HepG2 (cell line): ENCODE measurements around the gene UST. TPM values are rescaled to one million over a fixed set of nuclear protein-coding genes. Genes with fewer than 3 reads are reported as not detected.
A peak's percentile ranks its signal among the peaks of the same experiment; 100 is the strongest.

Experiments used
- ATAC-seq: fragments of 200-7000 bp; cut with Tn5 transposase; 3 replicates; pipeline ENCODE4 v1.9.1; 2020; ENCODE audit warnings: mild to moderate bottlenecking, moderate library complexity
- BruUV-seq: library from RNA; stranded (reverse); fragments of 400-500 nt; replicated peaks from 2 replicates; lab custom pipeline; 2021; lab: Mats Ljungman, UMichigan
- CTCF ChIA-PET: fragments of 300-600 bp; formaldehyde crosslinking; extraction: SDS; loops from one replicate; lab custom pipeline; 2021; ENCODE audit warnings: low total read pairs, inconsistent platforms, low intra/inter-chr PET ratio; lab: Yijun Ruan, JAX
- POLR2A ChIA-PET: fragments of 350-600 bp; sonication (Branson Sonifier 250); formaldehyde crosslinking; loops from one replicate; lab custom pipeline; 2020; ENCODE audit warnings: antibody characterized with exemption, inconsistent platforms; lab: Yijun Ruan, JAX
- DNase-seq: peaks from one replicate; pipeline ENCODE4 v3.0.0-alpha.2; 2015; ENCODE audit warnings: low spot score
- FAIRE-seq: peaks from 3 replicates; lab custom pipeline; 2011; peaks lifted over from hg19 to GRCh38; lab: Jason Lieb, UNC
- H2AFZ ChIP-seq: one replicate; pipeline ENCODE4 v1.6.1; 2011; ENCODE audit warnings: low read length, inconsistent platforms
- H3K27ac ChIP-seq: fragments of 300-600 bp; 3 replicates; pipeline ENCODE4 v1.8.0; 2011; ENCODE audit warnings: mixed run types, mild to moderate bottlenecking, mixed read lengths, low read length, inconsistent platforms; ENCODE audit not compliant: insufficient read depth; ENCODE audit errors: extremely low read length
- H3K27me3 ChIP-seq, 2 experiments: fragments of 200-600 bp in 1 of 2; 2 replicates in 1 of 2; 3 replicates in 1 of 2; pipeline versions ENCODE4 v1.6.0 to v1.8.0; 2011; ENCODE audit warnings: low read length in 2 of 2, mild to moderate bottlenecking in 2 of 2, moderate library complexity in 2 of 2, inconsistent platforms in 1 of 2; ENCODE audit not compliant: insufficient read depth in 2 of 2, control insufficient read depth in 1 of 2
- H3K36me3 ChIP-seq, 2 experiments: fragments of 200-600 bp in 1 of 2; replicated peaks in 1 of 2; 2 replicates in 1 of 2; 3 replicates in 1 of 2; pipeline versions ENCODE4 v1.5.1 to v1.8.0; 2011; ENCODE audit warnings: low read length in 2 of 2, inconsistent platforms in 1 of 2; ENCODE audit not compliant: insufficient read depth in 2 of 2, control insufficient read depth in 1 of 2
- H3K4me1 ChIP-seq: 2 replicates; pipeline ENCODE4 v1.5.1; 2012; ENCODE audit warnings: low read length, inconsistent platforms; ENCODE audit not compliant: insufficient read depth
- H3K4me2 ChIP-seq: 2 replicates; pipeline ENCODE4 v1.6.0; 2011; ENCODE audit warnings: low read depth, low read length, inconsistent platforms
- H3K4me3 ChIP-seq, 3 experiments: fragments of 200-600 bp in 1 of 3; sonication (generic), shearing (Covaris generic) in 1 of 3; replicated peaks in 1 of 3; 2 replicates each; pipeline ENCODE4 v1.5.1; 2011 to 2016; ENCODE audit warnings: low read length in 3 of 3, inconsistent platforms in 2 of 3, low read depth in 2 of 3, mild to moderate bottlenecking in 2 of 3, control low read depth in 1 of 3, mixed read lengths in 1 of 3; ENCODE audit not compliant: insufficient read depth in 1 of 3
- H3K79me2 ChIP-seq: one replicate; pipeline ENCODE4 v1.6.1; 2011; ENCODE audit warnings: low read length, inconsistent platforms; ENCODE audit not compliant: insufficient read depth
- H3K9ac ChIP-seq: 2 replicates; pipeline ENCODE4 v1.6.0; 2011; ENCODE audit warnings: mild to moderate bottlenecking, low read depth, low read length, inconsistent platforms; ENCODE audit not compliant: insufficient read depth
- H3K9me3 ChIP-seq: 2 replicates; pipeline ENCODE4 v1.5.1; 2012; ENCODE audit warnings: mild to moderate bottlenecking, low read length
- H4K20me1 ChIP-seq: 2 replicates; pipeline ENCODE4 v1.6.0; 2011; ENCODE audit warnings: inconsistent platforms, mild to moderate bottlenecking, low read length, moderate library complexity; ENCODE audit not compliant: insufficient read depth
- ATF7 ChIP-seq, 2 experiments: fragments of 450-650 bp in 1 of 2; sonication (generic) in 1 of 2; formaldehyde crosslinking in 1 of 2; IDR thresholded peaks; 2 replicates each; pipeline versions ENCODE4 v1.4.0 to v1.6.1; 2016 to 2020; ENCODE audit warnings: antibody characterized with exemption in 1 of 2, mild to moderate bottlenecking in 1 of 2, missing genetic modification reagents in 1 of 2
- CENPT ChIP-seq: sonication (generic); formaldehyde crosslinking; IDR thresholded peaks from 2 replicates; pipeline ENCODE4 v1.8.0; 2022; ENCODE audit warnings: low read depth, mild to moderate bottlenecking, moderate library complexity, missing genetic modification reagents
- CHD2 ChIP-seq: IDR thresholded peaks from 2 replicates; pipeline ENCODE4 v1.6.1; 2011; ENCODE audit warnings: low read depth, low read length, improper control_type of control experiment
- HOXA5 ChIP-seq: sonication (generic); formaldehyde crosslinking; IDR thresholded peaks from 2 replicates; pipeline ENCODE4 v1.4.0; 2020; ENCODE audit warnings: missing genetic modification reagents
- IRX3 ChIP-seq: sonication (generic); formaldehyde crosslinking; IDR thresholded peaks from 2 replicates; pipeline ENCODE4 v1.8.1; 2023; ENCODE audit warnings: mild to moderate bottlenecking, low read depth, missing genetic modification reagents, borderline replicate concordance
- MAFF ChIP-seq: IDR thresholded peaks from 2 replicates; pipeline ENCODE4 v1.6.1; 2011; ENCODE audit warnings: low read depth, low read length, improper control_type of control experiment
- MAFK ChIP-seq, 2 experiments: IDR thresholded peaks in 1 of 2; conservative IDR thresholded peaks in 1 of 2; 2 replicates each; pipeline ENCODE4 v1.6.1; 2011; ENCODE audit warnings: improper control_type of control experiment in 2 of 2, low read length in 2 of 2
- RAD21 ChIP-seq: fragments of 450-650 bp; formaldehyde crosslinking; IDR thresholded peaks from 2 replicates; pipeline ENCODE4 v1.5.0; 2020; ENCODE audit warnings: mild to moderate bottlenecking
- RCOR2 ChIP-seq: IDR thresholded peaks from 2 replicates; pipeline ENCODE4 v1.6.1; 2016; ENCODE audit warnings: missing biosample characterization, missing genetic modification reagents
- SIX1 ChIP-seq: sonication (generic); formaldehyde crosslinking; IDR thresholded peaks from 2 replicates; pipeline ENCODE4 v1.4.0; 2020; ENCODE audit warnings: missing genetic modification reagents, borderline replicate concordance
- THAP11 ChIP-seq: IDR thresholded peaks from 2 replicates; pipeline ENCODE4 v1.6.1; 2016; ENCODE audit warnings: missing biosample characterization, missing genetic modification reagents
- ZBTB21 ChIP-seq: sonication (generic); formaldehyde crosslinking; IDR thresholded peaks from 2 replicates; pipeline ENCODE4 v1.4.0; 2020; ENCODE audit warnings: missing genetic modification reagents
- ZFP82 ChIP-seq: sonication (generic); formaldehyde crosslinking; IDR thresholded peaks from 2 replicates; pipeline ENCODE4 v1.5.1; 2020; ENCODE audit warnings: mild to moderate bottlenecking, missing genetic modification reagents, borderline replicate concordance
- ZNF143 ChIP-seq: sonication (generic); formaldehyde crosslinking; IDR thresholded peaks from 2 replicates; pipeline ENCODE4 v1.4.0; 2020; ENCODE audit warnings: missing genetic modification reagents
- ZNF652 ChIP-seq: IDR thresholded peaks from 2 replicates; pipeline ENCODE4 v1.6.1; 2016; ENCODE audit warnings: low read depth, borderline replicate concordance
- WGBS: methylation state at CpG from one replicate; pipeline ENCODE4 v1.1.6; 2017; ENCODE audit warnings: low lambda C conversion rate; 5-methylcytosine and 5-hydroxymethylcytosine counted together
- in situ Hi-C: cut with HindIII; loops from 2 replicates; pipeline ENCODE4 v1.10.0; 2017; ENCODE audit warnings: low pct_unique_long_range_greater_than_20kb; ENCODE audit not compliant: extremely low pct_ligation_motif_present
- intact Hi-C: fragments of 100-400 bp; cut with micrococcal nuclease; formaldehyde crosslinking; loops from one replicate; pipeline ENCODE4 v1.10.0; 2022; ENCODE audit not compliant: unreplicated experiment
- polyA plus RNA-seq, 8 experiments: library from polyadenylated mRNA; depleted of rRNA in 3 of 8; stranded (reverse) in 7 of 8; unstranded in 1 of 8; fragments of >200 nt; fragmentation: Illumina TruSeq in 4 of 8; extraction: Trizol in 4 of 8; gene quantifications; 2 replicates each; pipeline versions ENCODE4 v1.2.1 to v1.2.3, GENCODE V29; 2011 to 2016; ENCODE audit warnings: low read depth in 4 of 8, missing spikeins in 1 of 8, mixed read lengths in 1 of 8; ENCODE audit not compliant: insufficient read depth in 1 of 8
- total RNA-seq, 5 experiments: library from RNA; depleted of rRNA; stranded (reverse); fragments of >200 nt; fragmentation: Illumina TruSeq; extraction: Trizol; gene quantifications; 2 replicates each; pipeline ENCODE4 v1.2.3, GENCODE V29; 2016; ENCODE audit warnings: low read depth in 1 of 5
- TF ChIP-seq, protein P1 (sequence below): sonication (generic); formaldehyde crosslinking; IDR thresholded peaks from 2 replicates; pipeline ENCODE4 v1.4.0; 2020; ENCODE audit warnings: missing genetic modification reagents
- TF ChIP-seq, protein P2 (sequence below): sonication (generic); formaldehyde crosslinking; IDR thresholded peaks from 2 replicates; pipeline ENCODE4 v1.4.0; 2020; ENCODE audit warnings: missing genetic modification reagents

UST gene
- total and polyA plus RNA-seq, 2 of the 13 experiments (the other 11 are each of a cell fraction or from before 2014, with no cell fraction given), result 0.27 TPM; not detected in 1

DNA sequence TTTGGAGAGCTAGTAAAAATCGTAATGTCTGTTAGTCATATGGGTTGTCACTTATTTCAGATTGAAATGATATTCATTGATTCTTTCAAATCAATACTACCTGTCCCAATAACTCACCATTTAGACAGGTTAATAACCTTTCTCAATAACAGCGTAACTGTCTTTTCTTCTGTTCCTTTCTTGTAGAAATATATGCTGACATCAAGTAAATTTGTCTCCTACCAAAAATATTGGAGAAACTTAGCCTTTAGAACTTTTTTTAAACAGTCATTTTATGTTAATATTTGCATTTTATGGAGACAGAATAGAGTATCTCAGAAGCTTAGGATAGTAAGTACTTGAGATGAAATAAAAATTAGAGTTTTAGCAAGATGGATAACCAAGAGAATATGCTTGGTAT is 278.2 kb downstream of the UST start:
- Histone ChIP-seq H3K4me2 (no peak overlapping the region), H3K36me3 (no peaks in the 10 kb centered on the region), H3K27me3 (peaks cover 0 to 12% of the 10 kb centered on the region in 2 experiments; a peak in 2 of 5 replicates), H3K79me2 (no peaks in the 10 kb centered on the region), H3K9me3 (peaks cover 6% of the 10 kb centered on the region), H4K20me1 (no peaks in the 10 kb centered on the region), H3K9ac (no peak overlapping the region), H3K4me1 (peaks cover 15% of the 10 kb centered on the region), H3K4me3 (no peak overlapping the region), H2AFZ (no peak overlapping the region), H3K27ac (no peak overlapping the region)
- ChIA-PET CTCF (no interaction called here), POLR2A (no interaction called here)
- 34% methylated on average over 2 of the region's 2 CpGs for WGBS
- DNase-seq, result no peak
- TF ChIP-seq MAFK (conservative IDR thresholded peaks at IDR 0.05 in 1 of 2, IDR thresholded peaks at IDR 0.05 in 1 of 2; ENCODE audit: low read length in 2 of 2), result peak; percentile 88 to 90
- TF ChIP-seq THAP11 (CRISPR knock-in tag), result no peak
- no peak for TF ChIP-seq IRX3 (CRISPR knock-in tag)
- peak; percentile 81 for TF ChIP-seq MAFF
- TF ChIP-seq RCOR2, result no peak
- no peak for FAIRE-seq
- in situ Hi-C loops, result no loop called here
- intact Hi-C loops, result no loop called here
- ATAC-seq, result no peak
- no TSS peak for BruUV-seq

DNA sequence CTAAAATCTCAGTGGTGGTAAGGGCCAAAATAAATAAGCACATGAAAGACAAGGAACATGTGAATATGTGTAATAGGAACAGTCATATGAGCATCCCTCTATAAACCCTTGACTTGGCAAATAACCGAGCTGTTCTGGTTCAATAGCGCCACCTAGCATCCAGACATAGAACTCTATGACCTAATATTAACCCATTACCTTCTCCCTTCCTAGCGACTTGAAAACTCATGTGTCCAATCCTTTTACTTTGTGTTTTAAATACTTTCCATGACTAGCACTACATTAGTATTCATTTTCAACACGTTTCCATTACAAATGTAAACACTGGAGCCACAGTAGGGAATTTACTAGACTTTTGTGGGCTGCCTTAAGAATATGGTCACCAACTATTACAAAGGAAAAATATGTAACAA is 279.7 kb downstream of the UST start:
- FAIRE-seq (no peak), ATAC-seq (no peak), DNase-seq (peak; percentile 48)
- H4K20me1 ChIP-seq, result no peaks in the 10 kb centered on the region
- H3K4me1 ChIP-seq, result peaks cover 23% of the 10 kb centered on the region
- ChIA-PET CTCF (interaction anchor here (1.5 kb wide), 1 partner anchor 56 kb away, joined by 4 read pairs; no protein-coding TSS in a partner anchor), POLR2A (no interaction called here)
- intact Hi-C loops, result no loop called here
- no peak overlapping the region for H3K4me3 ChIP-seq
- H3K27me3 ChIP-seq, result peaks cover 0 to 5% of the 10 kb centered on the region in 2 experiments; a peak in 2 of 5 replicates
- H3K79me2 ChIP-seq, result no peaks in the 10 kb centered on the region
- no peaks in the 10 kb centered on the region for H3K36me3 ChIP-seq
- H3K9ac ChIP-seq, result no peak overlapping the region
- H3K27ac ChIP-seq, result no peak overlapping the region
- H2AFZ ChIP-seq, result no peak overlapping the region
- in situ Hi-C loops, result no loop called here
- H3K9me3 ChIP-seq, result peaks cover 6% of the 10 kb centered on the region
- H3K4me2 ChIP-seq, result no peak overlapping the region
- WGBS, result 15% methylated on average over 4 of the region's 4 CpGs
- no TSS peak for BruUV-seq
- TF ChIP-seq ZFP82 (CRISPR knock-in tag), result no peak
- peak; percentile 74 for TF ChIP-seq ATF7 (IDR thresholded peaks at IDR 0.05)
- TF ChIP-seq ATF7 (CRISPR knock-in tag; IDR thresholded peaks at IDR 0.05), result no peak
- TF ChIP-seq ZNF143, result no peak
- TF ChIP-seq SIX1 (CRISPR knock-in tag), result no peak
- TF ChIP-seq RAD21 (CRISPR knock-in tag), result peak; percentile 37; the same call in 1 of the 2 replicates
- TF ChIP-seq, protein P1, sequence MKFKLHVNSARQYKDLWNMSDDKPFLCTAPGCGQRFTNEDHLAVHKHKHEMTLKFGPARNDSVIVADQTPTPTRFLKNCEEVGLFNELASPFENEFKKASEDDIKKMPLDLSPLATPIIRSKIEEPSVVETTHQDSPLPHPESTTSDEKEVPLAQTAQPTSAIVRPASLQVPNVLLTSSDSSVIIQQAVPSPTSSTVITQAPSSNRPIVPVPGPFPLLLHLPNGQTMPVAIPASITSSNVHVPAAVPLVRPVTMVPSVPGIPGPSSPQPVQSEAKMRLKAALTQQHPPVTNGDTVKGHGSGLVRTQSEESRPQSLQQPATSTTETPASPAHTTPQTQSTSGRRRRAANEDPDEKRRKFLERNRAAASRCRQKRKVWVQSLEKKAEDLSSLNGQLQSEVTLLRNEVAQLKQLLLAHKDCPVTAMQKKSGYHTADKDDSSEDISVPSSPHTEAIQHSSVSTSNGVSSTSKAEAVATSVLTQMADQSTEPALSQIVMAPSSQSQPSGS (CRISPR knock-in tag), result peak; percentile 48; the same call in 1 of the 2 replicates
- TF ChIP-seq HOXA5, result no peak
- no peak for TF ChIP-seq CHD2
- TF ChIP-seq CENPT, result no peak
- TF ChIP-seq, protein P2, sequence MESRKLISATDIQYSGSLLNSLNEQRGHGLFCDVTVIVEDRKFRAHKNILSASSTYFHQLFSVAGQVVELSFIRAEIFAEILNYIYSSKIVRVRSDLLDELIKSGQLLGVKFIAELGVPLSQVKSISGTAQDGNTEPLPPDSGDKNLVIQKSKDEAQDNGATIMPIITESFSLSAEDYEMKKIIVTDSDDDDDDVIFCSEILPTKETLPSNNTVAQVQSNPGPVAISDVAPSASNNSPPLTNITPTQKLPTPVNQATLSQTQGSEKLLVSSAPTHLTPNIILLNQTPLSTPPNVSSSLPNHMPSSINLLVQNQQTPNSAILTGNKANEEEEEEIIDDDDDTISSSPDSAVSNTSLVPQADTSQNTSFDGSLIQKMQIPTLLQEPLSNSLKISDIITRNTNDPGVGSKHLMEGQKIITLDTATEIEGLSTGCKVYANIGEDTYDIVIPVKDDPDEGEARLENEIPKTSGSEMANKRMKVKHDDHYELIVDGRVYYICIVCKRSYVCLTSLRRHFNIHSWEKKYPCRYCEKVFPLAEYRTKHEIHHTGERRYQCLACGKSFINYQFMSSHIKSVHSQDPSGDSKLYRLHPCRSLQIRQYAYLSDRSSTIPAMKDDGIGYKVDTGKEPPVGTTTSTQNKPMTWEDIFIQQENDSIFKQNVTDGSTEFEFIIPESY (CRISPR knock-in tag), result no peak
- TF ChIP-seq ZBTB21, result no peak
- peak; percentile 97 for TF ChIP-seq ZNF652 (CRISPR knock-in tag)
